ENCODE data around the gene INSR.

DNA sequence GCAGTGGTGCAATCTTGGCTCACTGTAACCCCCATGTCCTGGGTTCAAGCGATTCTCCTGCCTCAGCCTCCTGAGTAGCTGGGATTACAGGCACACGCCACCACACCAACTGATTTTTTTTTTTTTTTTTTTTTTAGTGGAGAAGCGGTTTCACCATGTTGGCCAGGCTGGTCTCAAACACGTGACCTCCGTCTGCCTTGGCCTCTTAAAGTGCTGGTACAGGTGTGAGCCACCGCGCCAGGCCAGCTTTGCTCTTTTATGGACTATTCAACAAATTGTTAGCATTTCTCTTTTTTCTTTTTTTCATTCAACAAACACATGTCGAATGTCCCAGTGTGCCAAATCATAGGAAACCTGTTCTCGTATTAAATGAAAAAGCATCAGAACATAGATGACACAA is 99.6 kb downstream of the INSR start:
- TF ChIP-seq PRDM10 (tag by site-specific recombination; IDR thresholded peaks at IDR 0.05) (no peak), ZNF391 (tag by site-specific recombination; IDR thresholded peaks at IDR 0.05; ENCODE audit: borderline replicate concordance, low read depth) (no peak), ZNF19 (tag by site-specific recombination; IDR thresholded peaks at IDR 0.05; ENCODE audit: low read depth) (no peak), ZNF121 (tag by site-specific recombination; IDR thresholded peaks at IDR 0.05) (no peak), CTCF (tag by site-specific recombination; IDR thresholded peaks at IDR 0.05) (no peak), ZNF624 (tag by site-specific recombination; IDR thresholded peaks at IDR 0.05) (no peak), KLF10 (tag by site-specific recombination; IDR thresholded peaks at IDR 0.05) (no peak), ZNF501 (tag by site-specific recombination; IDR thresholded peaks at IDR 0.05) (no peak), ZNF645 (tag by site-specific recombination; IDR thresholded peaks at IDR 0.05) (no peak), ZNF24 (tag by site-specific recombination; IDR thresholded peaks at IDR 0.05) (no peak)
- TF ChIP-seq, protein P1, sequence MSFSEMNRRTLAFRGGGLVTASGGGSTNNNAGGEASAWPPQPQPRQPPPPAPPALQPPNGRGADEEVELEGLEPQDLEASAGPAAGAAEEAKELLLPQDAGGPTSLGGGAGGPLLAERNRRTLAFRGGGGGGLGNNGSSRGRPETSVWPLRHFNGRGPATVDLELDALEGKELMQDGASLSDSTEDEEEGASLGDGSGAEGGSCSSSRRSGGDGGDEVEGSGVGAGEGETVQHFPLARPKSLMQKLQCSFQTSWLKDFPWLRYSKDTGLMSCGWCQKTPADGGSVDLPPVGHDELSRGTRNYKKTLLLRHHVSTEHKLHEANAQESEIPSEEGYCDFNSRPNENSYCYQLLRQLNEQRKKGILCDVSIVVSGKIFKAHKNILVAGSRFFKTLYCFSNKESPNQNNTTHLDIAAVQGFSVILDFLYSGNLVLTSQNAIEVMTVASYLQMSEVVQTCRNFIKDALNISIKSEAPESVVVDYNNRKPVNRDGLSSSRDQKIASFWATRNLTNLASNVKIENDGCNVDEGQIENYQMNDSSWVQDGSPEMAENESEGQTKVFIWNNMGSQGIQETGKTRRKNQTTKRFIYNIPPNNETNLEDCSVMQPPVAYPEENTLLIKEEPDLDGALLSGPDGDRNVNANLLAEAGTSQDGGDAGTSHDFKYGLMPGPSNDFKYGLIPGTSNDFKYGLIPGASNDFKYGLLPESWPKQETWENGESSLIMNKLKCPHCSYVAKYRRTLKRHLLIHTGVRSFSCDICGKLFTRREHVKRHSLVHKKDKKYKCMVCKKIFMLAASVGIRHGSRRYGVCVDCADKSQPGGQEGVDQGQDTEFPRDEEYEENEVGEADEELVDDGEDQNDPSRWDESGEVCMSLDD (tag by site-specific recombination; IDR thresholded peaks at IDR 0.05) = no peak
- TF ChIP-seq, protein P2, sequence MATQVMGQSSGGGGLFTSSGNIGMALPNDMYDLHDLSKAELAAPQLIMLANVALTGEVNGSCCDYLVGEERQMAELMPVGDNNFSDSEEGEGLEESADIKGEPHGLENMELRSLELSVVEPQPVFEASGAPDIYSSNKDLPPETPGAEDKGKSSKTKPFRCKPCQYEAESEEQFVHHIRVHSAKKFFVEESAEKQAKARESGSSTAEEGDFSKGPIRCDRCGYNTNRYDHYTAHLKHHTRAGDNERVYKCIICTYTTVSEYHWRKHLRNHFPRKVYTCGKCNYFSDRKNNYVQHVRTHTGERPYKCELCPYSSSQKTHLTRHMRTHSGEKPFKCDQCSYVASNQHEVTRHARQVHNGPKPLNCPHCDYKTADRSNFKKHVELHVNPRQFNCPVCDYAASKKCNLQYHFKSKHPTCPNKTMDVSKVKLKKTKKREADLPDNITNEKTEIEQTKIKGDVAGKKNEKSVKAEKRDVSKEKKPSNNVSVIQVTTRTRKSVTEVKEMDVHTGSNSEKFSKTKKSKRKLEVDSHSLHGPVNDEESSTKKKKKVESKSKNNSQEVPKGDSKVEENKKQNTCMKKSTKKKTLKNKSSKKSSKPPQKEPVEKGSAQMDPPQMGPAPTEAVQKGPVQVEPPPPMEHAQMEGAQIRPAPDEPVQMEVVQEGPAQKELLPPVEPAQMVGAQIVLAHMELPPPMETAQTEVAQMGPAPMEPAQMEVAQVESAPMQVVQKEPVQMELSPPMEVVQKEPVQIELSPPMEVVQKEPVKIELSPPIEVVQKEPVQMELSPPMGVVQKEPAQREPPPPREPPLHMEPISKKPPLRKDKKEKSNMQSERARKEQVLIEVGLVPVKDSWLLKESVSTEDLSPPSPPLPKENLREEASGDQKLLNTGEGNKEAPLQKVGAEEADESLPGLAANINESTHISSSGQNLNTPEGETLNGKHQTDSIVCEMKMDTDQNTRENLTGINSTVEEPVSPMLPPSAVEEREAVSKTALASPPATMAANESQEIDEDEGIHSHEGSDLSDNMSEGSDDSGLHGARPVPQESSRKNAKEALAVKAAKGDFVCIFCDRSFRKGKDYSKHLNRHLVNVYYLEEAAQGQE (tag by site-specific recombination; IDR thresholded peaks at IDR 0.05) = no peak
- TF ChIP-seq, protein P3, sequence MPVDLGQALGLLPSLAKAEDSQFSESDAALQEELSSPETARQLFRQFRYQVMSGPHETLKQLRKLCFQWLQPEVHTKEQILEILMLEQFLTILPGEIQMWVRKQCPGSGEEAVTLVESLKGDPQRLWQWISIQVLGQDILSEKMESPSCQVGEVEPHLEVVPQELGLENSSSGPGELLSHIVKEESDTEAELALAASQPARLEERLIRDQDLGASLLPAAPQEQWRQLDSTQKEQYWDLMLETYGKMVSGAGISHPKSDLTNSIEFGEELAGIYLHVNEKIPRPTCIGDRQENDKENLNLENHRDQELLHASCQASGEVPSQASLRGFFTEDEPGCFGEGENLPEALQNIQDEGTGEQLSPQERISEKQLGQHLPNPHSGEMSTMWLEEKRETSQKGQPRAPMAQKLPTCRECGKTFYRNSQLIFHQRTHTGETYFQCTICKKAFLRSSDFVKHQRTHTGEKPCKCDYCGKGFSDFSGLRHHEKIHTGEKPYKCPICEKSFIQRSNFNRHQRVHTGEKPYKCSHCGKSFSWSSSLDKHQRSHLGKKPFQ (tag by site-specific recombination; IDR thresholded peaks at IDR 0.05) = no peak
